GM12872 (cell line): ENCODE data around the gene ADARB2.

Source experiments
- TF ChIP-seq, protein P1 (sequence below): IDR thresholded peaks from 3 replicates; pipeline ENCODE4 v1.5.1; 2011; ENCODE audit warnings: low read depth, mild to moderate bottlenecking, low read length, moderate library complexity; ENCODE audit not compliant: insufficient read depth

Gene ADARB2

DNA sequence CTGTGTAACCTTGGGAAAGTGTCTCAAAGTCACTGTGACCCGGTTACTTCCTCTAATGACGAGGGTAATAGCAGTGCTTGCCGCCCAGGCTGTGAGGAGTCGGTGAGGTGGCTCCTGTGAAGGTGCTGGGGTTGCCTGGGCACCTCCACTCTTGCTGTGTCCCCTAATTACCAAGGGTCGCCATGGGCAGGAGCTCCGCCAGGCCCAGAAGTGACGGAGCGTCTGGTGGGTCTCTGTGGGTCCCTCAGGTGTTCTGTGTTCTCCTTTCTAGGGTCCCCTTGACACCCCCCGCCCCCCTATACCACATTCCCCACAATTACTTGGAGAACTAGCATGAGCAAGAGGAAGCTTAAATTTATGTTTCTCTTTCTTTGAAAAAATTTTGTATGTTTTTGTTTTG lies 519.7 kb downstream of the ADARB2 start:
- TF ChIP-seq, protein P1, sequence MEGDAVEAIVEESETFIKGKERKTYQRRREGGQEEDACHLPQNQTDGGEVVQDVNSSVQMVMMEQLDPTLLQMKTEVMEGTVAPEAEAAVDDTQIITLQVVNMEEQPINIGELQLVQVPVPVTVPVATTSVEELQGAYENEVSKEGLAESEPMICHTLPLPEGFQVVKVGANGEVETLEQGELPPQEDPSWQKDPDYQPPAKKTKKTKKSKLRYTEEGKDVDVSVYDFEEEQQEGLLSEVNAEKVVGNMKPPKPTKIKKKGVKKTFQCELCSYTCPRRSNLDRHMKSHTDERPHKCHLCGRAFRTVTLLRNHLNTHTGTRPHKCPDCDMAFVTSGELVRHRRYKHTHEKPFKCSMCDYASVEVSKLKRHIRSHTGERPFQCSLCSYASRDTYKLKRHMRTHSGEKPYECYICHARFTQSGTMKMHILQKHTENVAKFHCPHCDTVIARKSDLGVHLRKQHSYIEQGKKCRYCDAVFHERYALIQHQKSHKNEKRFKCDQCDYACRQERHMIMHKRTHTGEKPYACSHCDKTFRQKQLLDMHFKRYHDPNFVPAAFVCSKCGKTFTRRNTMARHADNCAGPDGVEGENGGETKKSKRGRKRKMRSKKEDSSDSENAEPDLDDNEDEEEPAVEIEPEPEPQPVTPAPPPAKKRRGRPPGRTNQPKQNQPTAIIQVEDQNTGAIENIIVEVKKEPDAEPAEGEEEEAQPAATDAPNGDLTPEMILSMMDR: no peak

- TF ChIP-seq, protein P1: no peak
Measured at GRCh38 chr10:1217237-1217587, 520.1 kb downstream of the ADARB2 start.

- TF ChIP-seq, protein P1: no peak
Measured at GRCh38 chr10:1216574-1217236, 520.6 kb downstream of the ADARB2 start.

- TF ChIP-seq, protein P1: no peak
Measured at GRCh38 chr10:1215862-1216573, 521.3 kb downstream of the ADARB2 start.

GRCh38 chr10:1214882-1215540 lies 522.3 kb downstream of the ADARB2 start:
- TF ChIP-seq, protein P1: no peak

GRCh38 chr10:1214071-1214675 lies 523.2 kb downstream of the ADARB2 start:
- TF ChIP-seq, protein P1: no peak
